ENCODE measurements around the gene PEX11G.

GRCh38 chr19:7459773-7460172 is 29.1 kb downstream of the PEX11G start:
- no peak for TF ChIP-seq CTCF (IDR thresholded peaks at IDR 0.05)
- TF ChIP-seq POLR2A (IDR thresholded peaks at IDR 0.05) = no peak

Measured in adrenal gland (tissue), 5 donors.